SKM-1 treated with dmso at 0.1 percent for 144 hours (cell line): Measurements from ENCODE around the gene DYNLT4.

Source experiments
- DNase-seq: peaks from one replicate; lab custom pipeline; 2025; ENCODE audit not compliant: unreplicated experiment; lab: John Stamatoyannopoulos, UW

The DYNLT4 gene

GRCh38 chr1:44790968-44791801, 16.0 kb downstream of the DYNLT4 start:
- no peak for DNase-seq

GRCh38 chr1:44788120-44788860, 18.9 kb downstream of the DYNLT4 start, which contains the start of gene BEST4:
Gene BEST4, minus strand, starts transcription at chr1:44788170. Its CDS starts 465 bp downstream, at chr1:44787705.
- no peak for DNase-seq

GRCh38 chr1:44787506-44787905, 19.6 kb downstream of the DYNLT4 start:
- DNase-seq: no peak

- DNase-seq: no peak
Observed at GRCh38 chr1:44786841-44787426, 20.2 kb downstream of the DYNLT4 start.

- peak; percentile 77 for DNase-seq
Observed at GRCh38 chr1:44786138-44786840, 20.9 kb downstream of the DYNLT4 start.

GRCh38 chr1:44785501-44786137, 21.5 kb downstream of the DYNLT4 start:
- DNase-seq: no peak

- no peak for DNase-seq
Observed at GRCh38 chr1:44785029-44785380, 22.1 kb downstream of the DYNLT4 start.

GRCh38 chr1:44784094-44785028, 22.8 kb downstream of the DYNLT4 start:
- DNase-seq: no peak

GRCh38 chr1:44783697-44784093, 23.5 kb downstream of the DYNLT4 start:
- DNase-seq: no peak

GRCh38 chr1:44780583-44781121, 26.5 kb downstream of the DYNLT4 start:
- DNase-seq: no peak

GRCh38 chr1:44778705-44779576, 28.2 kb downstream of the DYNLT4 start:
- DNase-seq: no peak

GRCh38 chr1:44777969-44778635, 29.0 kb downstream of the DYNLT4 start:
- DNase-seq: no peak

GRCh38 chr1:44777547-44777946, 29.6 kb downstream of the DYNLT4 start:
- no peak for DNase-seq

GRCh38 chr1:44776730-44777068, 30.5 kb downstream of the DYNLT4 start:
- DNase-seq: no peak

- DNase-seq: no peak
Observed at GRCh38 chr1:44775930-44776729, 31.0 kb downstream of the DYNLT4 start.

GRCh38 chr1:44775078-44775929, 31.8 kb downstream of the DYNLT4 start, which contains the start of gene RPS8:
Gene RPS8, plus strand, starts transcription at chr1:44775540. Its CDS starts 57 bp downstream, at chr1:44775597.
- DNase-seq: peak; percentile 88
